Measurements from ENCODE around the gene PMPCA.

Gene PMPCA

DNA sequence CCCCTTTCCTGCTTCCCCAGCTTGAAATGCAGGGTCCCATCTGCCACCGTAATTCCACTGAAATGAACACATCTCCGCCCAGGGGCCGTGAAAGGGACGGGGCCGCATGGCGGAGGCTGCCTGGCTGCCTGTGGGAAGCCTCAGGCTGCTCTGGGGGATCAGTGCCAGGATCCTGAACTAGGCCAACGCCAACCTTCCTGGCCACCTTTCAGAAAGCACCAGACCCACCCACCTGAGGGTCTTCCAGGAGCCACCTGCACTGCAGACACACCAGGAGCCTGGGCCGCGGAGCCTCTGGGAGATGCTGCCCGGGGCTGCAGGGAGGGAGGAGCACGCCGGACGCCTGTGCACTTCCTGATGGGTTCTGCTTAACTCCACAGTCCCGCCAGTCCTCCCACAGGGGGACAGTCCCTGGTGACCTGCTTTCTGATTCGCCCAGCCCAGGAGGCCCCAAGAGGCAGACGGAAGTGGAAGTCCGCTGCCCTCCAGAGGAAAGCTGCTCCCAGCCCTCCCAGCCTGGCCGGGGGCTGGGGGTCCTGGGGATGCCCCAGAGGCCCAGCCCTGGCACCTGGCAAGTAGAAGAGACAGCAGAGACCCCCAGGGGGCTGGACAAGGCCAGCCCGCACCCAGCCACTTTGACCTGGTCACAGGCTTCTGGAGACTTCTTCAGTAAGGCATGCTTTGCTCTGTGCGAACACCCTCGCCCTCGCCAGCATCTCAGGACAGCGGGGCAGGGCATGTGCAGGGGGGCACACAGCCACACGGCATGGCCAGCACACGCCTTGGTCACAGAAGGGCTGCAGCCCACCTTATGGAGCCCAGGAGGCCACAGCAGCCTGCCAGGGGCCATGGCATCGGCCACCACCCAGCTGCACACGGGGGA lies 36.9 kb upstream of the PMPCA start, which contains the start of gene CARD9:
Gene CARD9, minus strand, starts transcription at position 370 of the 883 bp plus-strand sequence. CDS start 1,591 bp downstream, outside the sequence.
- peak; percentile 13 to 48 for DNase-seq

DNA sequence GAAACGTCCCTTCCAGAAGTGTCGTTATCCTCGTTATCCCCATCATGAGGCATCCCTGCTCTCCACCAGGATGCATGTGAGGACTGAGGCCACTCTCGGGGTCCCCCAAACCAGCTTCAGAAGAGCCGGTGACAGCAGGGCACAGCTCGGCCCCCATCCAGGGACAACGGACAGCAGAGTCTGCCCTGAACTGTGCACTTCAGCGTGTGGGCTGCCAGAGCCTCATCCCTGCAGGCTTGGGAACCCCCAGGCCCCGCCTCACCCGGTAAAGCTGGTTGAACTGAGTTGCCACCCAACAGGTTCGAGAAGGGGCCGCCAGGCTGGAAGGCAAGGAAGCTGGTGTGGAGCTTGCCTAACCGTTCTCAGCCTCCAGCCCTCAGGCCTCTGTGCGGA lies 36.3 kb upstream of the PMPCA start:
- DNase-seq: no peak

DNA sequence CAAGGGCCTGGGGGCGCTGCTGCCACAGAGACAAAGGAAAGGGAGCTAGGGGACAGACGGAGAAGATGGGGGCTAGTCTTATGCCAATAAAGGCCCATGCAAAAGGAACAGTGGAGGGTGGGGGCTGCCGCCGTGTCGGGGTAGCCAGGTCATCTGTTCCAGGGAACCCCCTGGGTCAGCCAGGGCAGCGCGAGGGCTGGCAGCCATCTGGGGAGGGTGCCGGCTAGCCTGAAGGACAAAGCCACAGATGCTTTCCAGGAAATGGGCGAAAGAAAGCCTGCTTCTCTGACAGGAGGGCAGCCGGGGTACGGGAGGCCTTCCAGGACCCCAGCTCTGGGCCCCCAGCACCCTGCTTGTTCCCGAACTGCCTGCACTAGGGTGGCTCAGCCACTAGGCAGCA lies 35.4 kb upstream of the PMPCA start:
- DNase-seq: no peak

DNA sequence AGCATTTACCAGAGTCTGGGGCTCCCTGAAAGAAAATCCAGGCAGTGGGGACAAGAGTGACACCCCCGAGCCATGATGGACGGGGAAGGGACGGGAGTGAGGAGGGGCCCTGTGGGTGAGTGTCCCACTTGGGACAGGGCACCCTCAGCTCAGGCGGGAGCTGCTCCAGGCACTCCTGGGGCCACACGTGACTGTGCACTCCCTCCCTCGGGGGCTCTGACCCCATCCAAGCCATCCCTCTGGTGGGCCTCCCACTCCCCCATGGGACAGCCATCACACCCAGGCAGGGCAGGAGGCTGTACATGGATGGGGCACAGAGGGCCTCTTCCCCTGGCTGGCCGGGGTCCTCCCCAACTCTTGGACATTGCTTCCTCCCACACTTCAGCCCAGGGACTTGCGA lies 34.0 kb upstream of the PMPCA start:
- DNase-seq: no peak

DNA sequence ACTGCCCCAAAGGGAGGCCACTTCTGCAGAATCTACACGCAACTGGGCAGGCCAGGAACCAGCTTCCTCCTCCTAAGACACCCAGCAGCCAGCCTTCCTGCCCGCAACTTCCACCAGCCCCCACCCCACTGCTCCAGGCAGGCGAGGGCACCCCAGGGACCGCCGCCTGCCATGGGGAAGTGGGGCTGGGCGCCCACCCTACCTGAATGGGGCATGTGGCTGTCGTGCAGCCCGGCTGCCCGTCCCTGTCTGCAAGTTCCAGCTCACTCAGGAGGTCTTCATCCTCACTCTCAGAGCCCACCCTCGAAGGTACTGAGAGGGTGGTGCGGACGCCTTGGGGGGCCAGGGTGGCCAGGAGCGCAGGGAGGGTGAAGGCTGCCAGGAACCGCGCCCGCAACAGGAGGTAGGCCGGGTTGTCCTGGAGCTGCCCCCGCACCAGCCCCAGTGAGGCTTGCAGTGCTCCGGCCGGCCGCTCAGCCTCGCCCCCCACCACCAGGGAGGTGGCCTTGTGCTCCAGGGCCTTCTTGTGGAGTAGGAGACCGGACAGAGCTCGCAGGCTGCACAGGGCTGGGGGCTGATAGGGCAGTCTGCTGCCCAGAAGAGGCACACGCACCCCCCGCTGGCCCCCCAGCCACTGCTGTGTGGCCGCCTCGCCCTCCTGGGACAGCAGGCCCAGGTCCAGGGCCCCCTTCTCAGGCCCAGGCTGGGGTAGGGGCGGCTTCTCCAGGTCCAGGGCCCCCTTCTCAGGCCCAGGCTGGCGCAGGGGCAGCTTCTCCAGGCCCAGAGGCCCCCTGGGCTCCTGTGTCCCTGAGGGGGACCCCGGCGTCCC lies 32.9 kb upstream of the PMPCA start:
- no peak for DNase-seq

DNA sequence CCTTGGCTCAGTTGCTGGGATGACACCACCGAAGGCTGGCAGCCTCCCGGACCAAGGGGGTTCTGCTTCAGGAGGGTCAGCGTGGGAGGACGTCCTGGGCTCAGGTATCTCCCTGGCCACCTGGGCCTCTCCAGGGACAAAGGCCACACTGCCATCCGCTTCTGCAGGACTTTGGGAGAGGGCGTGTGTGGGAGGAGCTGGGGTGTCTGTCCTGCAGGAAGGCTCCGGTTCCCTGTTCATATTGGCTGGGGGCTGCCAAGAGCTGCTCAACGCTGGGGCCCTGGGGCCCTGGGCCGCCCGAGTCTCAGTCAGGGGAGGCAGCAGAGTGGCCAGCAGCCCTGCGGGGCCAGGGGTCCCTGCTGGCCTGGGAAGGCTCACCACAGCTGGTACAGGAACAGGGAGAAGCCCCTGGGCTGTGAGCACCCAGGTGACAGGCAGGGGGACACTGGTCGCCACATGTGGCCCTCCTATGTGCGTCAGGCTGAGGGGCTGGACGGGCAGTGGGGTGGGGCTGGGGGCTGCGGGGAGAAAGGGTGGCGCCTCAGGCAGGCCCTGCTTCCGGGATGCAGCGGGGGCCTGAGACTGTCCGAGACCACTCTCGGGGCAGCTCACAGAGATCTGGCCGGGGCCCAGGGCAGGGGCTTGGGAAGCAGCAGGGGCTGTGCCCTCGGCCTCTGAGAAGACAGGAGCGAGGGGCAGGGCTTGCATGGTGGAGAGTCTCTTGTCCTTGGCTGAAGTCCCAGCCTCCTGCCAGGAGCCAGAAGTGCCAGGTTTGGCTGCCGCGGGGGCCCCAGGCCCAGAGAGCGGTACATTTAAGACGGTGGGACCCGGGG lies 32.1 kb upstream of the PMPCA start:
- DNase-seq: no peak

DNA sequence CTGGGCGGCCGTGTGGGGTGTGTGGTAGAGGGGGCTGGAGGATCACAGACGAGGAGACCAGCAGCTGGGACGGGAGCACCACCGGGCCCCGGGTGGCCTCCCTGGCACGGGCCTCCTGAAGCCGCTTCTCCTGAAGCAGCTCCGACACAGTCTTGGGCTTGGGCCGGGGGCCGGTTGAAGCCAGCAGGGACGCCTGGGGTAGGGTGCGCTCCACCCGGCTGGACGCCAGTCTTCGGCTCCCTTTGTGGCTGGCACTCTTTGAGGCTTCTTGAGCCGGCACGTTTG lies 31.5 kb upstream of the PMPCA start:
- DNase-seq: no peak

DNA sequence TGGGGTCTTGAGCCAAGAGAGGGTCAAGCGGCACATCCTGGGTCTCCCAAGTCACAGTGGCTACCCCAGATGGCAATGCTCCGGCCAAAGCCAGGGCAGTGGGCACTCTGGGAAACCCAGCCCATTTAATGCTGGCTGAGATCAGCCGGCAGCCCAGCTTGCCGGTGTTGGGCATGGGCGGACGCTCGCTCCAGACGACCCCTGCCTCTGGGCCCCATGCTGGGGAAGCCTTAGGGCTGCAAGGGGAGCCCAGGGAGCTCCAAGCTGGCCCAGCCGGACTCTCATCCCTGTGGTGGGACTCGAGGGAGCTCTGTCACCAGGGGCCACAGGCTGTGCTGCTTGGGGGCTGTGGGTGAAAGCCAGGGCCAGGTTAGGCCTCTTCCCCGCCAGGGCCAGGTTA lies 31.1 kb upstream of the PMPCA start:
- no peak for DNase-seq

DNA sequence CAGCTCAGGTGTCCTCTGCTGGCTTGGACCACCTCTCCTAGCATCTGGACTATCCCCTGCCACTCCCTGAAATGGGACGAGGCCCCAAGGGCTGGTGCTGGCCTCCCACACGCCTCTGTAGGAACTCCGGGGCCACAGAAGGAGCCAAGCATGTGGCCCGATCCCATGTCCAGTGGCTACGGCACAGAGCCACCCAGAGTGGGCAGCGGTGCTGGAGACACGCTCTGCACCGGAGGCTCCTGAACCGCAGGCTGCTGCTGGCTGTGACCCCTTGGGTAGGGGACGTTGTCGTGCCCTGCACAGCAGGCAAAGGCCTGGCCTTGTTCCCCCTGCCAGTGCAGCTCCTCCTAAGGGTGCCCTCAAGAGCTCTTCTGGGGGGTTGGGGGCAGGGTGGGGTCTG lies 30.6 kb upstream of the PMPCA start:
- no peak for DNase-seq

DNA sequence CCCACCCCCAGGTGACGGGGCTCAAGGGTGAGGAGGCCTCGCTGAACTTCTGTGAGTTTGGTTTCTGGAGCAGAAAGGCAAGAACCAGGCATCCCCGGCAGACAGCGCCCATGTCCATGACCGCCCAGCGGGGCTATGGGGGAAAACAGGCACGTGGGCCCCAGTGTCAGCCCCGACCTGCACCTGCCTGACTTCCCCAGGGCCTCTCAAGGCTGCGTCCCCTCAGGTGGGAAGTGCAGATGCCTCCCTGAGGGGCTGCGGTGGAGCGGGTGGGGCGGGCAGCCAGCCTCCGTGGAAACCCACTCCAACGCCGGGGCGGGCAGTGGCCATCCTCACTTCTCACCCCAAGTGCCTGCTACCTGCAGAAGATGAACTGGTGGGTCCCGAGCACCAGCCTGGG lies 30.1 kb upstream of the PMPCA start:
- DNase-seq: no peak

DNA sequence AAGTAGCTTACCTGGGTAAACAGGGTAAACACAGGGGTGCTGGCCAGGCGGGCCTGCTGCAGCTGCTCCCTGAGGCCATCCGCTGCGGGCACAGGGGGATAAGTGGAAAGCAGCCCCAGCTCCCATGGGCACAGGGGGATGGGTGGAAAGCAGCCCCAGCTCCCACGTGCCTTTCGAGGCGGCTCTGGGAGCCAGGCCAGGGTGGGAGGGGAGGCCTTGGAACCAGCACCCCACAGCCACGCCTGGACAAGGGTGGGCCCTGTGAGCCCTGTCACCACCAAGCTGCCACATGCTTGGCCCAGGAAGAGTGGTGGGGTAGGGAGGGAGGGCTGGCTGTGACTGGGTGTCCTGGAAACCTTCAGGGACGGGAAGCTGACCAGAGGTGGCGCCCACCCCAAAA lies 29.1 kb upstream of the PMPCA start:
- no peak for DNase-seq

DNA sequence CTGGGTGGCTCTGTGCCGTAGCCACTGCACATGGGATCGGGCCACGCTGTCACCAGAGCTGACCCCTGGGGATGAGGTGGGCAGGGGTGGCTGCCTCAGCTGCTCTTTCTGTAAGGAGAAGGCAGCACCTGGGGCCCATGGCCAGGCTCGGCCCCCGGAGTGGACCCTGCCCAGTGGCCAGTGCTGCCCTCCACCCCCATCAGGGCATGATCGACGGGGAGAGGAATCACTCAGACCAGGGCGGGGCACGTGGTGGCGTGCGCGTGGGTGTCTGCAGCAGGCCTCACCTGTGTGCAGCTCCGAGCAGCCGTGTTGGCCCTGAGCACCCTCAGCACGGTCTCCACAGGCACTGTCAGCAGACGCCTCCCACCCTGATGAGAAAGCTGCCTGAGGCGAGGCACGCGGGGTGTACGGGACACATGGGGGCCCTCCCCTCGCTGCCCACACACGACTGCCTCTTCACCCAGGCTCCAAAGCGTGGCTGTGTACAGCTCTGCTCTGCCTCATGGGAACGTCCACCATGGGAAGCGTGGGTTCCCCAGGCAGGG lies 28.4 kb upstream of the PMPCA start:
- DNase-seq: no peak

DNA sequence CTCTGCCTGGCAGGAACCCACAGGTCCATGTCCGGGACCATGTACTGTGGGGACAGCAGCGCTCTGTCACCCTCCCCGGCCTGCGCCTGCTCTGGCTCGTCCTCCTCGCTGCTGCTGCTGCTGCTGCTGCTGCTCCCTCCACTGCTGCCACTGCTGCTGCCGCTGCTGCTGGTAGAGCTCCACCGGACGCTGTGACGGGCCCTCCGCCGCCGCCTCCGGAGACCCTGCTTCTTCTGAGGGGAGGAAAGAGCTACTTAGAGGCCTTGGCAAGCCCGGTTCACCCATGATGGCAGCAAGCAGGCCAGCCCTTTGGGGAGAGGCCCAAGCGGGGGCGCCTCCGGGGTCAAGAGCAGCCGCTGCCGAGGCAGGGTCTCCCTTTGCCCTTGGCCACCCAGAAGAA lies 27.0 kb upstream of the PMPCA start:
- no peak for DNase-seq

DNA sequence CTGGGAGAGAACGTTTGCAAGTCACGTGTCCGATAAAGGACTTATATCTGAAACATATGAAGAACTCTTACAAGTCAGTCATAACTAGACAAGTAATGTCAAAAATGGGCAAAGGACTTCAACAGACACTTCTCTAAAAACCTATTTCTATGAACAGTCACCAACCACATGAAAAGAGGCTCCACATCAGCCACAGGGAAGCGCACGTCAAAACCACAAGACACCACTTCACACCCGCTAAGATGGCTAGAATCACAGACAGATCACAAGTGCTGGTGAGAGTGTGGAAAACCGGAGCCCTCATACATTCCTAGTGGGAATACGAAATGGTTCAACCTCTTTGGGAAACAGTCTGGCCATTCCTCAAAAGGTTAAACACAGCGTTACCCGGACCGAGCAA lies 25.4 kb upstream of the PMPCA start:
- no peak for DNase-seq

DNA sequence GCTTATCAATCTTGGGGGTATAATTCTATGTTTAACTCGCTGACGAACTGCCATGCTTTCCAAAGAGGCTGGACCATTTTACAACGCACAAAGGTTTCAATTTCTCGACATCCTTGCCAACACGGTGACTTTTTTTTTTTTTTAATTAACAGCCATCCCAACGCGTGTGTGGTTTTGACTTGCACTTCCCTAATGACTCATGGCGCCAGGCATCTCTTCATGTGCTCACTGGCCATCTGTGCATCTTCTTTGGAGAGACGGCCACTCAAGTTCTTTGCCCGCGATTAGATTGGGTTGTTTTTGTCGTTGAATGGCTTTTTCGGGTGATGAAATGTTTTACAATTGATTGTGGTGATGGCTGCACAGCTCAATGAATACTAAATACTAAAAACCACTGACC lies 24.4 kb upstream of the PMPCA start:
- DNase-seq: peak; percentile 1 to 42

DNA sequence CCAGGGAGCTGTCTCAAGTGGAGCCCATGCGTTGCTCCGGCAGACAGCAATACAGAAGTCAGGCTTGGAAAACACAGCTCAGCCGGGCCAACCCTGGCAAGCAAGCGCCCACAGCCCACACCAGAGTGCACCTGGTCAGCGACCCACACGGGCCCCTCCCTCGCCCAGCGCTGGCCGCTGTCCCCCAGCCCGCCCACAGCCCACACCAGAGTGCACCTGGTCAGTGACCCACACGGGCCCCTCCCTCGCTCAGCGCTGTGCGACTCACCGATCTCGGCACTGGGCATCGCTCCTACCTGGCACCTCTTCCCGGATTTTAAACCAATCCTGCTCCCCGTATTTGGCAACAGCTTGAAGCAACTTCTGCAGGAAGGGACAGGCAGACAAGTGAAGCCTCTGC lies 23.2 kb upstream of the PMPCA start:
- DNase-seq: no peak

DNA sequence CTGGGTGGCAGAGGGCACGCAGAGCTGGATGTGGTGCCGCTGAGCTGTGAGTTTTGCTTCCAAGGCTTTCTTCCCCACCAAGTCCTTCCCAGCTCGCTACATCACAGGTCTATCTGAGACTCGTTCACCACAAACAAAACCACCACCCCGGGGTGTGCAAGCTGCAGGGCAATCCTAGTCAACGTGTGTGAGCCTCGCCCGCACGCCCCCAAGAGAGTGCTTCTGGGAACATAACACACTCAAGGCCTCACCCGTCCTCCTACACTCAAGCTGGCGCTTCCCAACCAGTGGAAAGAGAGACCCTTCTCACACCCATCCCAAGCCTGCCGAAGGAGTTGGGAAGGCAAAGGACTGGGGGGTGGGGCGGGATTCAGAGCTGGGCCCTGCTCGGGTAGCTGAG lies 21.1 kb upstream of the PMPCA start:
- DNase-seq: no peak

DNA sequence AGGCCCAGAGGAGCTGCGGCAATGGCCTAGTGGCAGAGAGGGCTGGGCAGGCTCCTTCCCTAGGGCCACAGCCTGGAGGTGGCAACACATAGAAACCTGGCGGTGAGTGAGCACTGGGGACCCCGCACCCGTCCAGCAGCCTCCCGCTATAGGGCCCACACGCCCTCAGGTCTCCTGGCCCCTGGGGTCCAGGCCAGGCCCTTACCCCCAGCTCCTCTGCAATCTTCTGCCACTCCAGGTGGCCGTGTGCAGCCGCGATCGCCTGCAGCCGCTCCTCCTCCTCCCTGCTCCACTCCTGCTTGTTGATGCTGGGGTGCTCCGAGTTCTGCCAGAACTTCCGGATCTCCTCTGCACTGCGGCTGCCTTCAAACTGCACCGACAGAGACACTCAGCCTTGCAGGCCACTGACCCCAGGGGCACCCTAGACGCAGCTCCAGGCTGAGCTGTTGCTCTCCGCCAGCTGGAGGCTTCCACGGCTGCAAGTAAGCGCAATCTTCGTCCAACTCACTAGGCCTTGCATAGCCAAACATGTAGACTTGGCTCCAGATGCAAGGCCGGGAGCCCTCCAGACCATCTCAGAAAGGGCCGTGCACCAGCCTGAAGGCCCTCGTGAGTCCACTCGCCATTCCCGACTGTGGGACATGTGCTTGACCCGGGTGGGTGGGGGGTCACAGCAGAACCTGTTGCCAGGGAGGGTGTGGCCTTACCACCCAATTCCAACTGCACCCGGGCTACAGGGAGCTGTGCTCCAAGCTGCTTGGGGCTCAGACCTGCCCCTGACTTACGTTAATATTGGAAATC lies 18.5 kb upstream of the PMPCA start:
- DNase-seq: no peak

DNA sequence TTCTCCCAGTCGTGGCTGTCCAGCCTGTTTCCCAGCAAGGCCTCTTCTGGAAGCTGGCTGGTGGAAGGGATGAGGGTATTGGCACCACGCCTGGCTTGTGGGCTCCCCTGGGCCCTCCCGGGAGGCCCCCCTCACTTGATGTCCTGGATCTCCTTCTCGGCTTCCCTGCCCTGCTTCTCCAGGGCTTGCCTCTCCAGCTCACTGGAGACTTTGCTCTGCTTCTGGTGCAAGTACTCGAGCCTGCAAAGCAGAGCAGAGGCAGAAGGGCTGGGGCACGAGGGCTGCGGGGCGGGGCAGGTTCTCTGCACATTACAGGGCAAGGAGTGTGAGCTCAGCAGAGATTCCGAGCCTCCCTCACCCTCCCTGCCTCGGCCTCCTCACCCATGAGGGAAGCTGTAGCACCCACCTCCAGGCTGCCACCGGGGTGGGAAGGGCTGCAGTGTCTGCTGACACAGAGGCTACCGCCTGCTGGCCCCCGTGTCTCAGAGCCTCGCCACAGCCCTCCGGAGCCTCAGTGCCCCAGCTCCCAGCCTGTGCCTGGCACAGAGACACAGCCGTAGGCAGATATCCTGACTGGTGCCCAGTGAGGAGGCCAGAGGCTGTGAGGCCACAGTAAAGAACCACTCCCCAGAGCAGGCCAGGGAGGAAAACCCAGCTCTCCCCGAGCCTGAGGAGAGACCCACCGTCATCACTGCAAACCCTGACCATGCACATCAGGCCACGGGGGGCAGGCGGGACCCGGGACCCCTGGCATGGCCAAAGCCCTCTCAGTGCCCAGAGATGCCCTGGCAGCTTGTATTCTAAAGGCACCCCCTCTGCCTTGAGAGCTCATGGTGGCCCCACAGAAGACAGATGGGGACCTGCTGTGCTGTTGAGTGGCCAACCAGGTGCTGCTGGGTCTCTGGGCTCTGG lies 17.7 kb upstream of the PMPCA start:
- no peak for DNase-seq

DNA sequence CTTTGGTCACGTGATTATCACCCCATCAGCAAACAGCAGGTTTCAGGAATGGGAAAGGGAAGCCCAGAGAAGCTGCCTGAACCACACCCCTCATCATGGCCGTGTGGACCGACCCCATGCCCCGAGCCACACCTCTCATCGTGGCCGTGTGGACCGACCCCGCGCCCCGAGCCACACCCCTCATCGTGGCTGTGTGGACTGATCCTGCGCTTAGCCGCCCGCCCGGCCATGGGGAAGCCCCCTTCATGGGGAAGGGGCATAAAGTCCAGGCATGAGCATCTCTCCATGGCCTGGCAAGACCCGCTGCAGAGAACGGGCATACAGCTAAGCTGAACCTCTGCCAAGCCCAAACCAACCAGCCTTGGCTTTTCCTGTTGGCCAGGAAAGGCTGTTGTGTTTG lies 16.9 kb upstream of the PMPCA start:
- DNase-seq: no peak
